Osteocyte (in vitro differentiated cells): ENCODE data around the gene SEMA6B. TPM values are rescaled to one million over a fixed set of nuclear protein-coding genes. Genes with fewer than 3 reads are reported as not detected.
A peak's percentile ranks its signal among the peaks of the same experiment; 100 is the strongest.

Source experiments
- DNase-seq: peaks from one replicate; pipeline ENCODE4 v3.0.0; 2021; ENCODE audit warnings: mixed read lengths; ENCODE audit not compliant: unreplicated experiment; ENCODE audit errors: extremely low spot score
- H3K27ac Mint-ChIP-seq: one replicate; pipeline ENCODE4 v1.8.0; 2021; ENCODE audit warnings: mild to moderate bottlenecking, mixed read lengths; ENCODE audit not compliant: unreplicated experiment
- H3K27me3 Mint-ChIP-seq: one replicate; pipeline ENCODE4 v1.8.0; 2021; ENCODE audit warnings: mixed read lengths; ENCODE audit not compliant: unreplicated experiment
- H3K36me3 Mint-ChIP-seq: one replicate; pipeline ENCODE4 v1.8.0; 2021; ENCODE audit warnings: mixed read lengths; ENCODE audit not compliant: unreplicated experiment
- H3K4me1 Mint-ChIP-seq: one replicate; pipeline ENCODE4 v1.8.0; 2021; ENCODE audit warnings: mixed read lengths; ENCODE audit not compliant: unreplicated experiment
- H3K4me3 Mint-ChIP-seq: one replicate; pipeline ENCODE4 v1.8.0; 2021; ENCODE audit warnings: mild to moderate bottlenecking, moderate library complexity, mixed read lengths; ENCODE audit not compliant: unreplicated experiment
- H3K9me3 Mint-ChIP-seq: one replicate; pipeline ENCODE4 v1.8.0; 2021; ENCODE audit warnings: mixed read lengths; ENCODE audit not compliant: unreplicated experiment
- CTCF ChIP-seq: fragments of 200-600 bp; sonication (generic); IDR thresholded peaks from 2 replicates; pipeline ENCODE4 v1.5.0; 2021; ENCODE audit warnings: antibody characterized with exemption, mild to moderate bottlenecking, moderate library complexity
- total RNA-seq: library from RNA; stranded (reverse); gene quantifications from 2 replicates; pipeline ENCODE4 v1.2.1, GENCODE V29; 2021

SEMA6B gene
- total RNA-seq, 1 donor from 2014 or later = 6.2 TPM

GRCh38 chr19:4593409-4593851 is 33.9 kb upstream of the SEMA6B start:
- Mint-ChIP-seq H3K4me3 (no peak overlapping the region), H3K36me3 (no peaks in the 10 kb centered on the region), H3K27me3 (peaks cover 33% of the 10 kb centered on the region), H3K9me3 (no peaks in the 10 kb centered on the region), H3K4me1 (peaks cover 4% of the 10 kb centered on the region), H3K27ac (no peak overlapping the region)
- TF ChIP-seq CTCF = no peak
- no peak for DNase-seq

- H3K27ac Mint-ChIP-seq = no peak overlapping the region
- no peaks in the 10 kb centered on the region for H3K9me3 Mint-ChIP-seq
- no peak for TF ChIP-seq CTCF
- H3K36me3 Mint-ChIP-seq = no peaks in the 10 kb centered on the region
- DNase-seq = no peak
- no peak overlapping the region for H3K4me3 Mint-ChIP-seq
- peaks cover 2% of the 10 kb centered on the region for H3K4me1 Mint-ChIP-seq
- H3K27me3 Mint-ChIP-seq = peaks cover 32% of the 10 kb centered on the region
These were observed 33.0 kb upstream of the SEMA6B start for GRCh38 chr19:4592445-4592844.

GRCh38 chr19:4591320-4591719 is 31.8 kb upstream of the SEMA6B start:
- H3K4me1 Mint-ChIP-seq = no peaks in the 10 kb centered on the region
- peaks cover 28% of the 10 kb centered on the region for H3K27me3 Mint-ChIP-seq
- no peak overlapping the region for H3K4me3 Mint-ChIP-seq
- no peak for TF ChIP-seq CTCF
- H3K27ac Mint-ChIP-seq = no peak overlapping the region
- no peaks in the 10 kb centered on the region for H3K36me3 Mint-ChIP-seq
- no peak for DNase-seq
- H3K9me3 Mint-ChIP-seq = no peaks in the 10 kb centered on the region

- DNase-seq = no peak
- H3K36me3 Mint-ChIP-seq = no peaks in the 10 kb centered on the region
- H3K27ac Mint-ChIP-seq = no peak overlapping the region
- H3K27me3 Mint-ChIP-seq = peaks cover 31% of the 10 kb centered on the region
- no peak for TF ChIP-seq CTCF
- no peak overlapping the region for H3K4me3 Mint-ChIP-seq
- no peaks in the 10 kb centered on the region for H3K4me1 Mint-ChIP-seq
- no peaks in the 10 kb centered on the region for H3K9me3 Mint-ChIP-seq
These were observed 31.1 kb upstream of the SEMA6B start for GRCh38 chr19:4590559-4590958.

- H3K4me3 Mint-ChIP-seq = no peak overlapping the region
- DNase-seq = no peak
- H3K9me3 Mint-ChIP-seq = no peaks in the 10 kb centered on the region
- H3K27ac Mint-ChIP-seq = no peak overlapping the region
- H3K4me1 Mint-ChIP-seq = peaks cover 2% of the 10 kb centered on the region
- H3K36me3 Mint-ChIP-seq = no peaks in the 10 kb centered on the region
- peak; percentile 30 for TF ChIP-seq CTCF
- peaks cover 28% of the 10 kb centered on the region for H3K27me3 Mint-ChIP-seq
These were observed 30.3 kb upstream of the SEMA6B start for GRCh38 chr19:4589579-4590410.
